Panc1 (cell line): ENCODE measurements around the gene OMG. TPM values are rescaled to one million over a fixed set of nuclear protein-coding genes. Genes with fewer than 3 reads are reported as not detected.

ENCODE experiments used
- ATAC-seq: fragments of 200-7000 bp; cut with Tn5 transposase; 2 replicates; pipeline ENCODE4 v1.9.1; 2020; ENCODE audit warnings: mild to moderate bottlenecking, moderate library complexity
- BruUV-seq: library from RNA; stranded (reverse); fragments of 400-500 nt; replicated peaks from 2 replicates; lab custom pipeline; 2021; lab: Mats Ljungman, UMichigan
- CTCF ChIA-PET: fragments of 300-600 bp; sonication (Branson Sonifier 250); formaldehyde crosslinking; loops from one replicate; lab custom pipeline; 2022; ENCODE audit warnings: antibody characterized with exemption; lab: Charles Lee
- POLR2A ChIA-PET: fragments of 300-600 bp; sonication (Branson Sonifier 250); formaldehyde crosslinking; loops from one replicate; lab custom pipeline; 2022; ENCODE audit warnings: antibody characterized with exemption; lab: Charles Lee
- DNase-seq: peaks from one replicate; pipeline ENCODE4 v3.0.0-alpha.2; 2010; ENCODE audit warnings: low read depth, low spot score
- H3K27ac ChIP-seq: 2 replicates; pipeline ENCODE4 v1.5.1; 2011; ENCODE audit warnings: mild to moderate bottlenecking, low read length, inconsistent platforms
- H3K27me3 ChIP-seq: fragments of 200-500 bp; sonication (Bioruptor generic); 2 replicates; pipeline ENCODE4 v1.6.0; 2014; ENCODE audit warnings: low read length, inconsistent platforms; ENCODE audit not compliant: control insufficient read depth, insufficient read depth
- H3K36me3 ChIP-seq: fragments of 200-500 bp; sonication (Bioruptor generic); 2 replicates; pipeline ENCODE4 v1.5.1; 2014; ENCODE audit warnings: inconsistent platforms, mild to moderate bottlenecking, low read length, moderate library complexity; ENCODE audit not compliant: control insufficient read depth, insufficient read depth
- H3K4me1 ChIP-seq: 2 replicates; pipeline ENCODE4 v1.5.1; 2011; ENCODE audit warnings: inconsistent platforms, mild to moderate bottlenecking, low read length, moderate library complexity; ENCODE audit not compliant: control insufficient read depth, insufficient read depth
- H3K4me3 ChIP-seq, 2 experiments: 2 replicates each; pipeline ENCODE4 v1.5.1; 2011 to 2012; ENCODE audit warnings: low read depth in 2 of 2, low read length in 2 of 2, mild to moderate bottlenecking in 2 of 2, inconsistent platforms in 1 of 2, moderate library complexity in 1 of 2
- H3K9me3 ChIP-seq: fragments of 200-500 bp; sonication (Bioruptor generic); 2 replicates; pipeline ENCODE4 v1.5.1; 2014; ENCODE audit warnings: low read depth, mild to moderate bottlenecking, inconsistent platforms, low read length, moderate library complexity; ENCODE audit not compliant: control insufficient read depth, insufficient read depth
- CTCF ChIP-seq: fragments of 450-650 bp; IDR thresholded peaks from 2 replicates; pipeline ENCODE4 v1.5.1; 2017; ENCODE audit warnings: mild to moderate bottlenecking
- POLR2AphosphoS5 ChIP-seq: IDR thresholded peaks from 2 replicates; pipeline ENCODE4 v1.6.1; 2012; ENCODE audit warnings: mild to moderate bottlenecking, low read depth, low read length, moderate library complexity
- REST ChIP-seq, 2 experiments: IDR thresholded peaks; 2 replicates each; pipeline ENCODE4 v1.6.1; 2011 to 2012; ENCODE audit warnings: low read depth in 2 of 2, control low read depth in 1 of 2, low read length in 1 of 2, mild to moderate bottlenecking in 1 of 2, moderate library complexity in 1 of 2; ENCODE audit not compliant: insufficient read depth in 1 of 2
- SIN3A ChIP-seq: IDR thresholded peaks from 2 replicates; pipeline ENCODE4 v1.6.1; 2012; ENCODE audit warnings: low read depth, mild to moderate bottlenecking, low read length, moderate library complexity, borderline replicate concordance; ENCODE audit not compliant: insufficient read depth
- TCF7L2 ChIP-seq: IDR thresholded peaks from 2 replicates; pipeline ENCODE4 v1.6.1; 2011; ENCODE audit warnings: mild to moderate bottlenecking, low read depth, low read length, inconsistent platforms
- in situ Hi-C: cut with HindIII; loops from 2 replicates; pipeline ENCODE4 v1.10.0; 2016; ENCODE audit warnings: low sequenced_read_pairs, low pct_unique_long_range_greater_than_20kb
- intact Hi-C: fragments of 100-400 bp; cut with micrococcal nuclease; formaldehyde crosslinking; loops from one replicate; pipeline ENCODE4 v1.10.0; 2022; ENCODE audit not compliant: unreplicated experiment
- total RNA-seq: library from RNA; stranded (reverse); gene quantifications from one replicate; pipeline ENCODE4 v1.2.1, GENCODE V29; 2021; ENCODE audit not compliant: unreplicated experiment

OMG gene
- total RNA-seq, 1 experiment from 2014 or later: not detected

- Histone ChIP-seq H3K4me3 (no peak overlapping the region), H3K9me3 (no peaks in the 10 kb centered on the region), H3K27me3 (no peaks in the 10 kb centered on the region), H3K4me1 (no peaks in the 10 kb centered on the region), H3K27ac (no peak overlapping the region), H3K36me3 (no peaks in the 10 kb centered on the region; the same call in 1 of the 2 replicates)
- ChIA-PET POLR2A (no interaction called here), CTCF (no interaction called here)
- in situ Hi-C loops: no loop called here
- intact Hi-C loops: no loop called here
- no peak for TF ChIP-seq POLR2AphosphoS5
- no peak for TF ChIP-seq TCF7L2
- TF ChIP-seq SIN3A: no peak
- TF ChIP-seq REST (IDR thresholded peaks at IDR 0.05; ENCODE audit: insufficient read depth in 1 of 2, low read depth in 2 of 2, low read length in 1 of 2): no peak
- TF ChIP-seq CTCF: no peak
- DNase-seq: no peak
- BruUV-seq: no TSS peak
- ATAC-seq: no peak
These were observed 3.5 kb downstream of the OMG start for GRCh38 chr17:31293581-31293980.

GRCh38 chr17:31291820-31292219, 5.2 kb downstream of the OMG start:
- ATAC-seq: no peak
- no peaks in the 10 kb centered on the region for H3K4me1 ChIP-seq
- no TSS peak for BruUV-seq
- no peak overlapping the region for H3K27ac ChIP-seq
- ChIA-PET CTCF (no interaction called here), POLR2A (no interaction called here)
- H3K9me3 ChIP-seq: no peaks in the 10 kb centered on the region
- no peak for TF ChIP-seq POLR2AphosphoS5
- TF ChIP-seq REST (IDR thresholded peaks at IDR 0.05; ENCODE audit: insufficient read depth in 1 of 2, low read depth in 2 of 2, low read length in 1 of 2): no peak
- no peak for TF ChIP-seq TCF7L2
- no peak for TF ChIP-seq SIN3A
- TF ChIP-seq CTCF: no peak
- no peaks in the 10 kb centered on the region for H3K27me3 ChIP-seq
- in situ Hi-C loops (no loop called here), intact Hi-C loops (no loop called here)
- no peaks in the 10 kb centered on the region; the same call in 1 of the 2 replicates for H3K36me3 ChIP-seq
- H3K4me3 ChIP-seq: no peak overlapping the region
- DNase-seq: no peak
